ENCODE results near the gene BDKRB2. TPM values are rescaled to one million over a fixed set of nuclear protein-coding genes. Genes with fewer than 3 reads are reported as not detected.

Gene BDKRB2
- total and polyA plus RNA-seq, 2 donors (not counting 1 experiment from before 2014, with no cell fraction given): 24.0 to 91.5 TPM

GRCh38 chr14:96255501-96256366 lies 51.1 kb downstream of the BDKRB2 start, which contains the start of gene BDKRB1:
TSS of gene BDKRB1 (plus strand) at chr14:96256210. CDS start at chr14:96263683, 7,473 bp downstream.
- H4K20me1 ChIP-seq (ENCODE audit: control insufficient read depth, extremely low read depth, insufficient read depth, low read length): no peaks in the 10 kb centered on the region
- no peak within 1 kb of the TSS for H3K9ac ChIP-seq (ENCODE audit: insufficient read depth, low read length)
- no peak within 1 kb of the TSS for H2AFZ ChIP-seq (ENCODE audit: low read length)
- DNase-seq (ENCODE audit: low read depth in 2 of 2): peak; percentile 88 to 92
- peak within 1 kb of the TSS; percentile 14 to 52 (median 27) for H3K4me3 ChIP-seq (replicated peaks in 1 of 4; ENCODE audit: control extremely low read depth in 1 of 4, insufficient read depth in 1 of 4, low read depth in 3 of 4, low read length in 4 of 4)
- TF ChIP-seq EZH2 (IDR thresholded peaks at IDR 0.05; ENCODE audit: low read length, missing control alignments) (no peak), CTCF (conservative IDR thresholded peaks at IDR 0.05 in 1 of 2, IDR thresholded peaks at IDR 0.05 in 1 of 2; ENCODE audit: low read depth in 1 of 2, low read length in 2 of 2) (no peak)
- no peaks in the 10 kb centered on the region for H3K9me3 ChIP-seq (ENCODE audit: control insufficient read depth, insufficient read depth, low read depth, low read length)
- peak within 1 kb of the TSS; percentile 95 for H3K27ac ChIP-seq (ENCODE audit: insufficient read depth, low read length)
- H3K36me3 ChIP-seq (ENCODE audit: control insufficient read depth, insufficient read depth, low read length): no peaks in the 10 kb centered on the region
- peak within 1 kb of the TSS; percentile 81 for H3K4me2 ChIP-seq (ENCODE audit: extremely low read depth, insufficient read depth, low read length)
- H3K27me3 ChIP-seq (ENCODE audit: control insufficient read depth, insufficient read depth, low read length): no peaks in the 10 kb centered on the region
- H3K79me2 ChIP-seq (ENCODE audit: control insufficient read depth, insufficient read depth, low read length): peaks cover 4% of the 10 kb centered on the region
- peaks cover 33% of the 10 kb centered on the region for H3K4me1 ChIP-seq (ENCODE audit: control insufficient read depth, extremely low read depth, insufficient read depth, low read length)

GRCh38 chr14:96256407-96256806 lies 51.8 kb downstream of the BDKRB2 start:
- peaks cover 35% of the 10 kb centered on the region for H3K4me1 ChIP-seq (ENCODE audit: control insufficient read depth, extremely low read depth, insufficient read depth, low read length)
- H3K4me2 ChIP-seq (ENCODE audit: extremely low read depth, insufficient read depth, low read length): peak overlapping the region; percentile 81
- no peaks in the 10 kb centered on the region for H4K20me1 ChIP-seq (ENCODE audit: control insufficient read depth, extremely low read depth, insufficient read depth, low read length)
- TF ChIP-seq EZH2 (IDR thresholded peaks at IDR 0.05; ENCODE audit: low read length, missing control alignments) (no peak), CTCF (conservative IDR thresholded peaks at IDR 0.05 in 1 of 2, IDR thresholded peaks at IDR 0.05 in 1 of 2; ENCODE audit: low read depth in 1 of 2, low read length in 2 of 2) (peak; percentile 7 to 21)
- H3K9ac ChIP-seq (ENCODE audit: insufficient read depth, low read length): no peak overlapping the region
- H3K9me3 ChIP-seq (ENCODE audit: control insufficient read depth, insufficient read depth, low read depth, low read length): no peaks in the 10 kb centered on the region
- no peaks in the 10 kb centered on the region for H3K36me3 ChIP-seq (ENCODE audit: control insufficient read depth, insufficient read depth, low read length)
- DNase-seq (ENCODE audit: low read depth in 2 of 2): peak in 1 of 2 donors; percentile 48
- peak overlapping the region; percentile 95 for H3K27ac ChIP-seq (ENCODE audit: insufficient read depth, low read length)
- peaks cover 4% of the 10 kb centered on the region for H3K79me2 ChIP-seq (ENCODE audit: control insufficient read depth, insufficient read depth, low read length)
- no peak overlapping the region for H2AFZ ChIP-seq (ENCODE audit: low read length)
- peak overlapping the region; percentile 14 to 52 (median 22) for H3K4me3 ChIP-seq (replicated peaks in 1 of 4; ENCODE audit: control extremely low read depth in 1 of 4, insufficient read depth in 1 of 4, low read depth in 3 of 4, low read length in 4 of 4)
- no peaks in the 10 kb centered on the region for H3K27me3 ChIP-seq (ENCODE audit: control insufficient read depth, insufficient read depth, low read length)

GRCh38 chr14:96257056-96257455 lies 52.4 kb downstream of the BDKRB2 start:
- no peak for DNase-seq (ENCODE audit: low read depth in 2 of 2)
- H3K4me2 ChIP-seq (ENCODE audit: extremely low read depth, insufficient read depth, low read length): peak overlapping the region; percentile 32
- H3K4me3 ChIP-seq (replicated peaks in 1 of 4; ENCODE audit: control extremely low read depth in 1 of 4, insufficient read depth in 1 of 4, low read depth in 3 of 4, low read length in 4 of 4): peak overlapping the region in 3 of 4 experiments; percentile 14 to 52 (median 20)
- H2AFZ ChIP-seq (ENCODE audit: low read length): no peak overlapping the region
- TF ChIP-seq CTCF (conservative IDR thresholded peaks at IDR 0.05 in 1 of 2, IDR thresholded peaks at IDR 0.05 in 1 of 2; ENCODE audit: low read depth in 1 of 2, low read length in 2 of 2): no peak
- no peak for TF ChIP-seq EZH2 (IDR thresholded peaks at IDR 0.05; ENCODE audit: low read length, missing control alignments)
- H3K27ac ChIP-seq (ENCODE audit: insufficient read depth, low read length): peak overlapping the region; percentile 95
- no peaks in the 10 kb centered on the region for H3K9me3 ChIP-seq (ENCODE audit: control insufficient read depth, insufficient read depth, low read depth, low read length)
- peaks cover 7% of the 10 kb centered on the region for H3K79me2 ChIP-seq (ENCODE audit: control insufficient read depth, insufficient read depth, low read length)
- H3K9ac ChIP-seq (ENCODE audit: insufficient read depth, low read length): no peak overlapping the region
- no peaks in the 10 kb centered on the region for H4K20me1 ChIP-seq (ENCODE audit: control insufficient read depth, extremely low read depth, insufficient read depth, low read length)
- no peaks in the 10 kb centered on the region for H3K27me3 ChIP-seq (ENCODE audit: control insufficient read depth, insufficient read depth, low read length)
- peaks cover 35% of the 10 kb centered on the region for H3K4me1 ChIP-seq (ENCODE audit: control insufficient read depth, extremely low read depth, insufficient read depth, low read length)
- H3K36me3 ChIP-seq (ENCODE audit: control insufficient read depth, insufficient read depth, low read length): no peaks in the 10 kb centered on the region
